ENCODE measurements around the gene RDH8.

RDH8 gene

DNA sequence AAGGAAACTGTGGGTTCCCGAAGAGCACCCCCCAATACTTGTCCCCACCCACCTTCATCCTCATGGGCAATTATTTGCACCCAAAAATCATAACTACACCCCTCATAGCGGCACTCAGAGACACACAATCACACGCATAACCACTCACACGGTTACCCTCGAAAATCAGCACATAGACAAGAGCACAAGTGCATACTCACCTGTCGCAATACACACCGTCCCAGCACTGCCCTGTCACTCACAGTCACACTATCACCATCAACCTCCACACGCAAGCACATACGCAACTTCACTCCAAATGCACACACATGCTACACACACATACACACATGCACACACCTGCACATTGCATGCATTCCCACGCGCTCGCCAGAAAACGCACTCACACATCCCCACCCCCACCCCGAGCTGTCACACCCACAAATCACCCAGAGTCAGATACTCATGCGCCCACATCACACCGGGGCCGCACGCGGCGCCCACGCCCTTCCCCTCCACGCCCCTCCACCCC, 3.5 kb upstream of the RDH8 start (continued):
- no peak for TF ChIP-seq SETDB1 (IDR thresholded peaks at IDR 0.05; ENCODE audit: insufficient read length, low read length)
- no peak for TF ChIP-seq RBAK (tag by site-specific recombination; IDR thresholded peaks at IDR 0.05)
- peak; percentile 80; the same call in 1 of the 2 replicates for TF ChIP-seq ZNF785 (tag by site-specific recombination; IDR thresholded peaks at IDR 0.05)
- TF ChIP-seq, protein P1, sequence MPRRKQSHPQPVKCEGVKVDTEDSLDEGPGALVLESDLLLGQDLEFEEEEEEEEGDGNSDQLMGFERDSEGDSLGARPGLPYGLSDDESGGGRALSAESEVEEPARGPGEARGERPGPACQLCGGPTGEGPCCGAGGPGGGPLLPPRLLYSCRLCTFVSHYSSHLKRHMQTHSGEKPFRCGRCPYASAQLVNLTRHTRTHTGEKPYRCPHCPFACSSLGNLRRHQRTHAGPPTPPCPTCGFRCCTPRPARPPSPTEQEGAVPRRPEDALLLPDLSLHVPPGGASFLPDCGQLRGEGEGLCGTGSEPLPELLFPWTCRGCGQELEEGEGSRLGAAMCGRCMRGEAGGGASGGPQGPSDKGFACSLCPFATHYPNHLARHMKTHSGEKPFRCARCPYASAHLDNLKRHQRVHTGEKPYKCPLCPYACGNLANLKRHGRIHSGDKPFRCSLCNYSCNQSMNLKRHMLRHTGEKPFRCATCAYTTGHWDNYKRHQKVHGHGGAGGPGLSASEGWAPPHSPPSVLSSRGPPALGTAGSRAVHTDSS (tag by site-specific recombination; IDR thresholded peaks at IDR 0.05), result no peak
- no peak for TF ChIP-seq GLIS2 (tag by site-specific recombination; IDR thresholded peaks at IDR 0.05)
- TF ChIP-seq, protein P2, sequence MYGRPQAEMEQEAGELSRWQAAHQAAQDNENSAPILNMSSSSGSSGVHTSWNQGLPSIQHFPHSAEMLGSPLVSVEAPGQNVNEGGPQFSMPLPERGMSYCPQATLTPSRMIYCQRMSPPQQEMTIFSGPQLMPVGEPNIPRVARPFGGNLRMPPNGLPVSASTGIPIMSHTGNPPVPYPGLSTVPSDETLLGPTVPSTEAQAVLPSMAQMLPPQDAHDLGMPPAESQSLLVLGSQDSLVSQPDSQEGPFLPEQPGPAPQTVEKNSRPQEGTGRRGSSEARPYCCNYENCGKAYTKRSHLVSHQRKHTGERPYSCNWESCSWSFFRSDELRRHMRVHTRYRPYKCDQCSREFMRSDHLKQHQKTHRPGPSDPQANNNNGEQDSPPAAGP (tag by site-specific recombination; IDR thresholded peaks at IDR 0.05), result 0 out of 2 replicates have a peak, but pooled peaks have one; percentile 21
- 0 out of 2 replicates have a peak, but pooled peaks have one; percentile 44 for TF ChIP-seq ZNF248 (tag by site-specific recombination; IDR thresholded peaks at IDR 0.05)
- TF ChIP-seq, protein P3, sequence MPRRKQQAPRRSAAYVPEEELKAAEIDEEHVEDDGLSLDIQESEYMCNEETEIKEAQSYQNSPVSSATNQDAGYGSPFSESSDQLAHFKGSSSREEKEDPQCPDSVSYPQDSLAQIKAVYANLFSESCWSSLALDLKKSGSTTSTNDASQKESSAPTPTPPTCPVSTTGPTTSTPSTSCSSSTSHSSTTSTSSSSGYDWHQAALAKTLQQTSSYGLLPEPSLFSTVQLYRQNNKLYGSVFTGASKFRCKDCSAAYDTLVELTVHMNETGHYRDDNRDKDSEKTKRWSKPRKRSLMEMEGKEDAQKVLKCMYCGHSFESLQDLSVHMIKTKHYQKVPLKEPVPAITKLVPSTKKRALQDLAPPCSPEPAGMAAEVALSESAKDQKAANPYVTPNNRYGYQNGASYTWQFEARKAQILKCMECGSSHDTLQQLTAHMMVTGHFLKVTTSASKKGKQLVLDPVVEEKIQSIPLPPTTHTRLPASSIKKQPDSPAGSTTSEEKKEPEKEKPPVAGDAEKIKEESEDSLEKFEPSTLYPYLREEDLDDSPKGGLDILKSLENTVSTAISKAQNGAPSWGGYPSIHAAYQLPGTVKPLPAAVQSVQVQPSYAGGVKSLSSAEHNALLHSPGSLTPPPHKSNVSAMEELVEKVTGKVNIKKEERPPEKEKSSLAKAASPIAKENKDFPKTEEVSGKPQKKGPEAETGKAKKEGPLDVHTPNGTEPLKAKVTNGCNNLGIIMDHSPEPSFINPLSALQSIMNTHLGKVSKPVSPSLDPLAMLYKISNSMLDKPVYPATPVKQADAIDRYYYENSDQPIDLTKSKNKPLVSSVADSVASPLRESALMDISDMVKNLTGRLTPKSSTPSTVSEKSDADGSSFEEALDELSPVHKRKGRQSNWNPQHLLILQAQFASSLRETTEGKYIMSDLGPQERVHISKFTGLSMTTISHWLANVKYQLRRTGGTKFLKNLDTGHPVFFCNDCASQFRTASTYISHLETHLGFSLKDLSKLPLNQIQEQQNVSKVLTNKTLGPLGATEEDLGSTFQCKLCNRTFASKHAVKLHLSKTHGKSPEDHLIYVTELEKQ (tag by site-specific recombination; IDR thresholded peaks at IDR 0.05; ENCODE audit: borderline replicate concordance), result 0 out of 2 replicates have a peak, but pooled peaks have one; percentile 36
- TF ChIP-seq, protein P4, sequence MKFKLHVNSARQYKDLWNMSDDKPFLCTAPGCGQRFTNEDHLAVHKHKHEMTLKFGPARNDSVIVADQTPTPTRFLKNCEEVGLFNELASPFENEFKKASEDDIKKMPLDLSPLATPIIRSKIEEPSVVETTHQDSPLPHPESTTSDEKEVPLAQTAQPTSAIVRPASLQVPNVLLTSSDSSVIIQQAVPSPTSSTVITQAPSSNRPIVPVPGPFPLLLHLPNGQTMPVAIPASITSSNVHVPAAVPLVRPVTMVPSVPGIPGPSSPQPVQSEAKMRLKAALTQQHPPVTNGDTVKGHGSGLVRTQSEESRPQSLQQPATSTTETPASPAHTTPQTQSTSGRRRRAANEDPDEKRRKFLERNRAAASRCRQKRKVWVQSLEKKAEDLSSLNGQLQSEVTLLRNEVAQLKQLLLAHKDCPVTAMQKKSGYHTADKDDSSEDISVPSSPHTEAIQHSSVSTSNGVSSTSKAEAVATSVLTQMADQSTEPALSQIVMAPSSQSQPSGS (tag by site-specific recombination; IDR thresholded peaks at IDR 0.05; ENCODE audit: low read depth), result no peak
- TF ChIP-seq ZNF157 (tag by site-specific recombination; IDR thresholded peaks at IDR 0.05), result 0 out of 2 replicates have a peak, but pooled peaks have one; percentile 24
- TF ChIP-seq, protein P5, sequence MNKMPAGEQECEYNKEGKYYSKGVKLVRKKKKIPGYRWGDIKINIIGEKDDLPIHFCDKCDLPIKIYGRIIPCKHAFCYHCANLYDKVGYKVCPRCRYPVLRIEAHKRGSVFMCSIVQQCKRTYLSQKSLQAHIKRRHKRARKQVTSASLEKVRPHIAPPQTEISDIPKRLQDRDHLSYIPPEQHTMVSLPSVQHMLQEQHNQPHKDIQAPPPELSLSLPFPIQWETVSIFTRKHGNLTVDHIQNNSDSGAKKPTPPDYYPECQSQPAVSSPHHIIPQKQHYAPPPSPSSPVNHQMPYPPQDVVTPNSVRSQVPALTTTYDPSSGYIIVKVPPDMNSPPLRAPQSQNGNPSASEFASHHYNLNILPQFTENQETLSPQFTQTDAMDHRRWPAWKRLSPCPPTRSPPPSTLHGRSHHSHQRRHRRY (tag by site-specific recombination; IDR thresholded peaks at IDR 0.05), result no peak
- peak; percentile 76; the same call in 1 of the 2 replicates for TF ChIP-seq GLI4 (tag by site-specific recombination; IDR thresholded peaks at IDR 0.05)
- TF ChIP-seq, protein P6, sequence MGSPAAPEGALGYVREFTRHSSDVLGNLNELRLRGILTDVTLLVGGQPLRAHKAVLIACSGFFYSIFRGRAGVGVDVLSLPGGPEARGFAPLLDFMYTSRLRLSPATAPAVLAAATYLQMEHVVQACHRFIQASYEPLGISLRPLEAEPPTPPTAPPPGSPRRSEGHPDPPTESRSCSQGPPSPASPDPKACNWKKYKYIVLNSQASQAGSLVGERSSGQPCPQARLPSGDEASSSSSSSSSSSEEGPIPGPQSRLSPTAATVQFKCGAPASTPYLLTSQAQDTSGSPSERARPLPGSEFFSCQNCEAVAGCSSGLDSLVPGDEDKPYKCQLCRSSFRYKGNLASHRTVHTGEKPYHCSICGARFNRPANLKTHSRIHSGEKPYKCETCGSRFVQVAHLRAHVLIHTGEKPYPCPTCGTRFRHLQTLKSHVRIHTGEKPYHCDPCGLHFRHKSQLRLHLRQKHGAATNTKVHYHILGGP (tag by site-specific recombination; IDR thresholded peaks at IDR 0.05), result no peak
- no peak for TF ChIP-seq ZNF214 (tag by site-specific recombination; IDR thresholded peaks at IDR 0.05; ENCODE audit: borderline replicate concordance)
- 0 out of 2 replicates have a peak, but pooled peaks have one; percentile 52 for TF ChIP-seq ZNF658 (tag by site-specific recombination; IDR thresholded peaks at IDR 0.05)
- peak; percentile 42; the same call in 1 of the 2 replicates for TF ChIP-seq ZNF2 (tag by site-specific recombination; IDR thresholded peaks at IDR 0.05)
- no peak for TF ChIP-seq ZNF664 (tag by site-specific recombination; IDR thresholded peaks at IDR 0.05)
- peak; percentile 56 for TF ChIP-seq YY2 (tag by site-specific recombination; IDR thresholded peaks at IDR 0.05)
- TF ChIP-seq KLF7 (tag by site-specific recombination; IDR thresholded peaks at IDR 0.05; ENCODE audit: borderline replicate concordance), result no peak; the same call in 1 of the 2 replicates
- no peak for TF ChIP-seq ZNF174 (tag by site-specific recombination; IDR thresholded peaks at IDR 0.05)
- TF ChIP-seq, protein P7, sequence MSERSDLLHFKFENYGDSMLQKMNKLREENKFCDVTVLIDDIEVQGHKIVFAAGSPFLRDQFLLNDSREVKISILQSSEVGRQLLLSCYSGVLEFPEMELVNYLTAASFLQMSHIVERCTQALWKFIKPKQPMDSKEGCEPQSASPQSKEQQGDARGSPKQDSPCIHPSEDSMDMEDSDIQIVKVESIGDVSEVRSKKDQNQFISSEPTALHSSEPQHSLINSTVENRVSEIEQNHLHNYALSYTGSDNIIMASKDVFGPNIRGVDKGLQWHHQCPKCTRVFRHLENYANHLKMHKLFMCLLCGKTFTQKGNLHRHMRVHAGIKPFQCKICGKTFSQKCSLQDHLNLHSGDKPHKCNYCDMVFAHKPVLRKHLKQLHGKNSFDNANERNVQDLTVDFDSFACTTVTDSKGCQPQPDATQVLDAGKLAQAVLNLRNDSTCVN (tag by site-specific recombination; optimal IDR thresholded peaks at IDR 0.05), result peak; percentile 25
- no peak for TF ChIP-seq TRIM28 (IDR thresholded peaks at IDR 0.05; ENCODE audit: borderline replicate concordance, low read length)
- TF ChIP-seq, protein P8, sequence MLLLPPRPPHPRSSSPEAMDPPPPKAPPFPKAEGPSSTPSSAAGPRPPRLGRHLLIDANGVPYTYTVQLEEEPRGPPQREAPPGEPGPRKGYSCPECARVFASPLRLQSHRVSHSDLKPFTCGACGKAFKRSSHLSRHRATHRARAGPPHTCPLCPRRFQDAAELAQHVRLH (tag by site-specific recombination; IDR thresholded peaks at IDR 0.05), result no peak
- peak; percentile 43; the same call in 1 of the 2 replicates for TF ChIP-seq ZNF112 (tag by site-specific recombination; IDR thresholded peaks at IDR 0.05)
- peak; percentile 77 for TF ChIP-seq KLF9 (tag by site-specific recombination; IDR thresholded peaks at IDR 0.05; ENCODE audit: low read depth)
- 0 out of 2 replicates have a peak, but pooled peaks have one; percentile 39 for TF ChIP-seq ZNF776 (tag by site-specific recombination; IDR thresholded peaks at IDR 0.05; ENCODE audit: borderline replicate concordance)
- TF ChIP-seq GLIS1 (tag by site-specific recombination; IDR thresholded peaks at IDR 0.05), result no peak
